SK-N-SH (cell line): ENCODE data around the gene IPPK. TPM values are rescaled to one million over a fixed set of nuclear protein-coding genes. Genes with fewer than 3 reads are reported as not detected.
"Not testable (repeated sequence)": the region's sequence is repeated elsewhere in the genome, so short reads cannot be mapped to it uniquely, and the experiment has no call there.

Experiments
- CTCF ChIA-PET: fragments of 300-600, 350-600 bp; formaldehyde crosslinking; extraction: SDS; loops from one replicate; lab custom pipeline; 2021; lab: Yijun Ruan, JAX
- POLR2A ChIA-PET: fragments of 350-600 bp; sonication (Branson Sonifier 250); formaldehyde crosslinking; extraction: SDS; loops from one replicate; lab custom pipeline; 2020; ENCODE audit warnings: antibody characterized with exemption, inconsistent platforms; lab: Yijun Ruan, JAX
- DNase-seq: peaks from one replicate; pipeline ENCODE4 v3.0.0; 2012
- H2AFZ ChIP-seq: fragments of 200-600 bp; sonication (generic); 2 replicates; pipeline ENCODE4 v1.8.1; 2016; ENCODE audit warnings: antibody characterized with exemption, mild to moderate bottlenecking, low read depth
- H3F3A ChIP-seq: fragments of 200-600 bp; sonication (generic); replicated peaks from 2 replicates; pipeline ENCODE3; 2016; ENCODE audit warnings: antibody characterized with exemption, mild to moderate bottlenecking; ENCODE audit not compliant: insufficient read depth
- H3K27ac ChIP-seq, 2 experiments: fragments of 200-500 bp in 1 of 2; fragments of 200-600 bp in 1 of 2; sonication (Bioruptor generic) in 1 of 2; sonication (generic), shearing (Covaris generic) in 1 of 2; 2 replicates each; pipeline versions ENCODE4 v1.5.1 to v1.6.1; 2014 to 2016; ENCODE audit warnings: low read depth in 2 of 2, inconsistent platforms in 1 of 2, low read length in 1 of 2, mild to moderate bottlenecking in 1 of 2, mixed read lengths in 1 of 2
- H3K27me3 ChIP-seq: fragments of 200-600 bp; sonication (generic), shearing (Covaris generic); 2 replicates; pipeline ENCODE4 v1.6.1; 2016; ENCODE audit warnings: mixed run types; ENCODE audit not compliant: insufficient read depth
- H3K36me3 ChIP-seq, 2 experiments: fragments of 200-500 bp in 1 of 2; fragments of 200-600 bp in 1 of 2; sonication (Bioruptor generic) in 1 of 2; sonication (generic) in 1 of 2; replicated peaks in 1 of 2; 2 replicates each; pipeline versions ENCODE3 to v1.5.1; 2014 to 2016; ENCODE audit warnings: low read length in 1 of 2, mild to moderate bottlenecking in 1 of 2; ENCODE audit not compliant: insufficient read depth in 2 of 2, control insufficient read depth in 1 of 2
- H3K4me1 ChIP-seq, 2 experiments: fragments of 200-500 bp in 1 of 2; fragments of 200-600 bp in 1 of 2; sonication (Bioruptor generic) in 1 of 2; sonication (generic), shearing (Covaris generic) in 1 of 2; 2 replicates each; pipeline versions ENCODE4 v1.5.1 to v1.6.1; 2014 to 2016; ENCODE audit warnings: low read depth in 1 of 2, low read length in 1 of 2, mixed run types in 1 of 2; ENCODE audit not compliant: insufficient read depth in 2 of 2, control insufficient read depth in 1 of 2
- H3K4me2 ChIP-seq: fragments of 200-600 bp; sonication (generic), shearing (Covaris generic); 2 replicates; pipeline ENCODE4 v1.6.1; 2017; ENCODE audit warnings: mixed run types
- H3K4me3 ChIP-seq, 2 experiments: fragments of 200-500 bp in 1 of 2; fragments of 200-600 bp in 1 of 2; sonication (Bioruptor generic) in 1 of 2; sonication (generic), shearing (Covaris generic) in 1 of 2; 2 replicates each; pipeline versions ENCODE4 v1.5.1 to v1.8.1; 2014 to 2016; ENCODE audit warnings: low read depth in 2 of 2, inconsistent platforms in 1 of 2, low read length in 1 of 2, mild to moderate bottlenecking in 1 of 2, mixed read lengths in 1 of 2, moderate library complexity in 1 of 2
- H3K79me2 ChIP-seq: fragments of 200-600 bp; sonication (generic); 2 replicates; pipeline ENCODE4 v1.8.1; 2017; ENCODE audit warnings: mild to moderate bottlenecking; ENCODE audit not compliant: insufficient read depth
- H3K9ac ChIP-seq: fragments of 200-600 bp; sonication (generic); 2 replicates; pipeline ENCODE4 v1.6.1; 2017; ENCODE audit warnings: mixed run types
- H3K9me2 ChIP-seq: fragments of 200-600 bp; sonication (generic); 2 replicates; pipeline ENCODE4 v1.6.1; 2017; ENCODE audit warnings: mixed run types
- H3K9me3 ChIP-seq: fragments of 200-600 bp; sonication (generic); 2 replicates; pipeline ENCODE4 v1.6.1; 2017; ENCODE audit warnings: mixed run types, mild to moderate bottlenecking, moderate library complexity
- H4K20me1 ChIP-seq: fragments of 200-600 bp; sonication (generic); 2 replicates; pipeline ENCODE4 v1.6.1; 2017; ENCODE audit warnings: mild to moderate bottlenecking, mixed run types; ENCODE audit not compliant: insufficient read depth
- CHD2 ChIP-seq: fragments of 150-350 bp; IDR thresholded peaks from 2 replicates; pipeline ENCODE4 v1.6.1; 2018; ENCODE audit warnings: low read length; ENCODE audit not compliant: partially characterized antibody
- EP300 ChIP-seq, 2 experiments: IDR thresholded peaks; 2 replicates each; pipeline versions ENCODE4 v1.4.0 to v1.6.1; 2012; ENCODE audit warnings: borderline replicate concordance in 1 of 2, low read depth in 1 of 2, low read length in 1 of 2
- GABPA ChIP-seq: IDR thresholded peaks from 2 replicates; pipeline ENCODE4 v1.4.0; 2012; ENCODE audit warnings: low read depth, mild to moderate bottlenecking
- GATA2 ChIP-seq: sonication (generic); formaldehyde crosslinking; IDR thresholded peaks from 2 replicates; pipeline ENCODE4 v1.5.0; 2020; ENCODE audit warnings: mild to moderate bottlenecking, missing genetic modification reagents
- MEF2A ChIP-seq: IDR thresholded peaks from 2 replicates; pipeline ENCODE4 v1.4.0; 2012; ENCODE audit warnings: low read depth, borderline replicate concordance
- POLR2AphosphoS5 ChIP-seq: IDR thresholded peaks from 2 replicates; pipeline ENCODE4 v1.6.1; 2012; ENCODE audit warnings: low read depth, low read length
- RAD21 ChIP-seq: IDR thresholded peaks from 2 replicates; pipeline ENCODE4 v1.6.1; 2012; ENCODE audit warnings: mild to moderate bottlenecking, low read length
- RCOR1 ChIP-seq: fragments of 150-350 bp; IDR thresholded peaks from 2 replicates; pipeline ENCODE4 v1.6.1; 2017; ENCODE audit warnings: antibody characterized with exemption, low read length
- SMC3 ChIP-seq: IDR thresholded peaks from 2 replicates; pipeline ENCODE4 v1.6.1; 2012; ENCODE audit warnings: low read depth, low read length, improper control_type of control experiment
- TAF1 ChIP-seq: IDR thresholded peaks from 2 replicates; pipeline ENCODE4 v1.6.1; 2012; ENCODE audit warnings: low read depth, mild to moderate bottlenecking, low read length, moderate library complexity, borderline replicate concordance
- TEAD4 ChIP-seq: IDR thresholded peaks from 2 replicates; pipeline ENCODE4 v1.4.0; 2012; ENCODE audit warnings: mild to moderate bottlenecking, borderline replicate concordance; ENCODE audit not compliant: insufficient read depth
- WGBS: methylation state at CpG from one replicate; pipeline ENCODE4 v1.1.6; 2017; ENCODE audit warnings: low lambda C conversion rate; 5-methylcytosine and 5-hydroxymethylcytosine counted together
- polyA plus RNA-seq, 3 experiments: library from polyadenylated mRNA; depleted of rRNA; stranded (reverse); fragments of >200 nt; gene quantifications; 2 replicates each; pipeline ENCODE4 v1.2.3, GENCODE V29; 2012
- TF ChIP-seq, protein P1 (sequence below): fragments of 200-600 bp; sonication (generic); IDR thresholded peaks from 2 replicates; pipeline ENCODE4 v1.6.1; 2017; ENCODE audit warnings: antibody characterized with exemption, mild to moderate bottlenecking, moderate library complexity

Gene IPPK
- polyA plus RNA-seq, 1 of the 3 experiments (the other 2 are of a cell fraction) = 16.5 TPM

DNA sequence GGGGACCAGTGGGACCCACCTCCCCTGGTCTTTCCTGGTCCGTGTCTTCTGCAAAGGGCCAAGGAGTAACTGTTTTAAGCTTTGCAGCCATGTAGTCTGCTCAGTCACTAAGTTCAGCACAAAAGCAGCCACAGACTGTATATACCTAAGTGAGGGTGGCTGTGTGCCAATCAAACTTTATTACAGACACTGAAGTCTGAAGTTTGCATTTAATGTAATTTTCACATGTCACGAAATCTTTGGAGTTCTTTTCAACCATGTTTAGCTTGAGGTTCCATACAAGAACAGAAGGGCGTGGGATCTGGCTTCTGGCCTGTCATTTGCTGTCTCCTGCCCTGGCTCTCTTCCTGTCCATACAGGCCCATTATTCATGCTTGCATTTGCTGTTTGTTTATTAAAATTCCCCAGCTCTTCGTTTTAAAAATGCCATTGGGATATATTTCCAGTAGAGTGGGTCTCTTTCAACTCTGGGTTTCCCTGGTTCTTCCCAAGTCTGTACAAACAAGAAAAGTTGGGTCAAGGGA lies 69.9 kb downstream of the IPPK start:
- peaks cover 0 to 5% of the 10 kb centered on the region in 2 experiments; a peak in 1 of 4 replicates for H3K4me1 ChIP-seq
- CTCF ChIA-PET = interaction anchor here (0.7 to 1.5 kb wide), 3 partner anchors 49 to 109 kb away, joined by 3 read pairs; no protein-coding TSS in a partner anchor
- no peaks in the 10 kb centered on the region for H3F3A ChIP-seq
- no peak for DNase-seq
- H2AFZ ChIP-seq = no peak overlapping the region
- H3K9me3 ChIP-seq = peaks cover 4% of the 10 kb centered on the region; the same call in 1 of the 2 replicates
- no peaks in the 10 kb centered on the region for H3K36me3 ChIP-seq
- H3K9me2 ChIP-seq = no peaks in the 10 kb centered on the region
- POLR2A ChIA-PET = no interaction called here
- H3K9ac ChIP-seq = no peak overlapping the region
- no peak overlapping the region for H3K4me2 ChIP-seq
- WGBS = 86% methylated on average over 4 of the region's 4 CpGs
- H3K27ac ChIP-seq = no peak overlapping the region
- H4K20me1 ChIP-seq = no peaks in the 10 kb centered on the region
- no peaks in the 10 kb centered on the region for H3K79me2 ChIP-seq
- no peaks in the 10 kb centered on the region for H3K27me3 ChIP-seq
- no peak for TF ChIP-seq POLR2AphosphoS5
- no peak overlapping the region for H3K4me3 ChIP-seq

DNA sequence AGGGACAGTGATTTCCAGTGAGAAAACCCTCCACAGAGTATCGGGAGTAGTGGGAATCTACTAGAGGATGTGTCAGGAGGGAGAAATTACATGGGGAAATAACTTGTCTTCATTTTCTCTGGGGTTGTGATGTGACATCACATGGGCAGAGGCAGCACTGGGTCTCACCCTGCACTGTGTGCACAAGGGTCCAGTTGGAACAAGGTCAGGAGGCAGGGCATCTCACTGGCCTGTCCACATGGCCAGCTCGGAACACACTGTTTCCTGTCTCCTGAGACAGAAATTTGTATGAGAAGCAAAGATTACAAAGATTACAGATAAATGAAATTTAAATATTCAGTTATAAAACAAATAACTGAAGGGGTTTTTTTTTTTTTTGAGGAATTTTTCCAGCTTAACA lies 71.5 kb downstream of the IPPK start:
- Histone ChIP-seq H3K9me2 (no peaks in the 10 kb centered on the region), H3F3A (no peaks in the 10 kb centered on the region)
- no peak for DNase-seq
- 86% methylated on average over 2 of the region's 2 CpGs for WGBS
- TF ChIP-seq GABPA (no peak), MEF2A (no peak), EP300 (IDR thresholded peaks at IDR 0.05; ENCODE audit: borderline replicate concordance in 1 of 2, low read depth in 1 of 2, low read length in 1 of 2) (no peak), RAD21 (no peak), TAF1 (no peak), RCOR1 (no peak), CHD2 (no peak)
- TF ChIP-seq, protein P1, sequence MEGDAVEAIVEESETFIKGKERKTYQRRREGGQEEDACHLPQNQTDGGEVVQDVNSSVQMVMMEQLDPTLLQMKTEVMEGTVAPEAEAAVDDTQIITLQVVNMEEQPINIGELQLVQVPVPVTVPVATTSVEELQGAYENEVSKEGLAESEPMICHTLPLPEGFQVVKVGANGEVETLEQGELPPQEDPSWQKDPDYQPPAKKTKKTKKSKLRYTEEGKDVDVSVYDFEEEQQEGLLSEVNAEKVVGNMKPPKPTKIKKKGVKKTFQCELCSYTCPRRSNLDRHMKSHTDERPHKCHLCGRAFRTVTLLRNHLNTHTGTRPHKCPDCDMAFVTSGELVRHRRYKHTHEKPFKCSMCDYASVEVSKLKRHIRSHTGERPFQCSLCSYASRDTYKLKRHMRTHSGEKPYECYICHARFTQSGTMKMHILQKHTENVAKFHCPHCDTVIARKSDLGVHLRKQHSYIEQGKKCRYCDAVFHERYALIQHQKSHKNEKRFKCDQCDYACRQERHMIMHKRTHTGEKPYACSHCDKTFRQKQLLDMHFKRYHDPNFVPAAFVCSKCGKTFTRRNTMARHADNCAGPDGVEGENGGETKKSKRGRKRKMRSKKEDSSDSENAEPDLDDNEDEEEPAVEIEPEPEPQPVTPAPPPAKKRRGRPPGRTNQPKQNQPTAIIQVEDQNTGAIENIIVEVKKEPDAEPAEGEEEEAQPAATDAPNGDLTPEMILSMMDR = no peak
- TF ChIP-seq, all 33 proteins: peak for 0
- H3K9ac ChIP-seq = no peak overlapping the region
- no peaks in the 10 kb centered on the region for H3K36me3 ChIP-seq
- ChIA-PET CTCF (interaction anchor here (1.4 kb wide), 1 partner anchor 36 kb away, joined by 3 read pairs; no protein-coding TSS in a partner anchor), POLR2A (no interaction called here)
- H3K27me3 ChIP-seq = no peaks in the 10 kb centered on the region
- H3K4me1 ChIP-seq = peaks cover 0 to 5% of the 10 kb centered on the region in 2 experiments; a peak in 1 of 4 replicates
- H3K9me3 ChIP-seq = no peaks in the 10 kb centered on the region
- no peak overlapping the region for H2AFZ ChIP-seq
- no peak overlapping the region for H3K4me3 ChIP-seq
- no peak overlapping the region for H3K4me2 ChIP-seq
- no peak overlapping the region for H3K27ac ChIP-seq
- H4K20me1 ChIP-seq = no peaks in the 10 kb centered on the region
- H3K79me2 ChIP-seq = no peaks in the 10 kb centered on the region

DNA sequence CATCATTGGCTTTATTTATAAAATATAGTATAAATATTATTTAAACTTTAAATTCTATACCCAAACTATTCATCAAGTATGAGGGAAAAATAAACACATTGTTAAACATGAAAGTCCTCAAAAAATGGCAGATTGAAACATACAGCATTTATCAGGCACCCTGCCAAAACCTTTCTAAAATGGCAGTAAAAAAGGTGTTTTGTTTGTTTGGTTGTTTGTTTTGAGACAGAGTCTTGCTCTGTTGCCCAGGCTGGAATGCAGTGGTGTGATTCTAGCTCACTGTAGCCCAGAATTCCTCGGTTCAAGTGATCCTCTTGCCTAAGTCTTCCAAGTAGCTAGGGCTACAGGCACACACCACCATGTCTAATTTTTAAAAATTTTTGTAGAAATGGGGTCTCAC lies 74.0 kb downstream of the IPPK start:
- Histone ChIP-seq H3K4me3 (no peak overlapping the region), H3K9me2 (no peaks in the 10 kb centered on the region), H3K4me1 (peaks cover 0 to 5% of the 10 kb centered on the region in 2 experiments; a peak in 1 of 4 replicates), H3K27ac (no peak overlapping the region), H3K9ac (no peak overlapping the region), H3K36me3 (no peaks in the 10 kb centered on the region), H3K79me2 (no peaks in the 10 kb centered on the region), H3F3A (no peaks in the 10 kb centered on the region), H2AFZ (no peak overlapping the region), H3K27me3 (no peaks in the 10 kb centered on the region), H3K9me3 (no peaks in the 10 kb centered on the region), H4K20me1 (no peaks in the 10 kb centered on the region), H3K4me2 (no peak overlapping the region)
- ChIA-PET POLR2A (no interaction called here), CTCF (no interaction called here)
- TF ChIP-seq TEAD4 (no peak), SMC3 (no peak), RCOR1 (no peak), GATA2 (CRISPR knock-in tag) (no peak)
- DNase-seq = no peak
- 90% methylated on average over 1 of the region's 1 CpG for WGBS

DNA sequence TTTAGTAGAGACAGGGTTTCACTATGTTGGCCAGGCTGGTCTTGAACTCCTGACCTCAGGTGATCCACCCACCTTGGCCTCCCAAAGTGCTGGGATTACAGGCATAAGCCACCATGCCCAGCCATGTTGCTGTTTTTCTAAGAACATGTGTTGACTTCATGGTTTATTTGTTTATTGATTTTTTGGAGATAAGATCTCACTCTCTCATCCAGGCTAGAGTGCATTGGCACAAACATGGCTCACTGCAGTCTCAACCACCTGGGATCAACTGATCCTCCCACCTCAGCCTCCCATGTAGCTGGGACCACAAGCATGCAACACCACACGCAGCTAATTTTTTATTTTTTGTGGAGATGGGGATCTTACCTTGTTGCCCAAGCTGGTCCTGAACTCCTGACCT lies 74.9 kb downstream of the IPPK start:
- H3K4me2 ChIP-seq, H3K9me3 ChIP-seq, H3K36me3 ChIP-seq, H2AFZ ChIP-seq, H3K27ac ChIP-seq, H3K9ac ChIP-seq, H3K4me3 ChIP-seq, DNase-seq, H3K27me3 ChIP-seq, POLR2A ChIA-PET, H3K4me1 ChIP-seq, H4K20me1 ChIP-seq, H3K79me2 ChIP-seq, H3K9me2 ChIP-seq, H3F3A ChIP-seq: not testable (repeated sequence)
- CTCF ChIA-PET = interaction anchor here (0.8 to 1.1 kb wide), 2 partner anchors 8 to 14 kb away, joined by 3 read pairs; no protein-coding TSS in a partner anchor
- 95% methylated on average over 1 of the region's 1 CpG for WGBS
